Forelimb muscle (tissue), 1 donor: ENCODE data around the gene KLHL29. TPM values are rescaled to one million over a fixed set of nuclear protein-coding genes. Genes with fewer than 3 reads are reported as not detected.

Source experiments
- DNase-seq: peaks from one replicate; pipeline ENCODE4 v3.0.0-alpha.2; 2013; ENCODE audit warnings: low read depth
- polyA plus RNA-seq: library from polyadenylated mRNA; unstranded; fragments of 120-200 nt; gene quantifications from one replicate; pipeline ENCODE4 v1.2.1, GENCODE V29; 2013; ENCODE audit not compliant: insufficient read length

Gene KLHL29
- polyA plus RNA-seq, 1 donor, result 7.3 TPM

GRCh38 chr2:23592061-23592685 lies 207.2 kb downstream of the KLHL29 start:
- DNase-seq, result no peak

DNA sequence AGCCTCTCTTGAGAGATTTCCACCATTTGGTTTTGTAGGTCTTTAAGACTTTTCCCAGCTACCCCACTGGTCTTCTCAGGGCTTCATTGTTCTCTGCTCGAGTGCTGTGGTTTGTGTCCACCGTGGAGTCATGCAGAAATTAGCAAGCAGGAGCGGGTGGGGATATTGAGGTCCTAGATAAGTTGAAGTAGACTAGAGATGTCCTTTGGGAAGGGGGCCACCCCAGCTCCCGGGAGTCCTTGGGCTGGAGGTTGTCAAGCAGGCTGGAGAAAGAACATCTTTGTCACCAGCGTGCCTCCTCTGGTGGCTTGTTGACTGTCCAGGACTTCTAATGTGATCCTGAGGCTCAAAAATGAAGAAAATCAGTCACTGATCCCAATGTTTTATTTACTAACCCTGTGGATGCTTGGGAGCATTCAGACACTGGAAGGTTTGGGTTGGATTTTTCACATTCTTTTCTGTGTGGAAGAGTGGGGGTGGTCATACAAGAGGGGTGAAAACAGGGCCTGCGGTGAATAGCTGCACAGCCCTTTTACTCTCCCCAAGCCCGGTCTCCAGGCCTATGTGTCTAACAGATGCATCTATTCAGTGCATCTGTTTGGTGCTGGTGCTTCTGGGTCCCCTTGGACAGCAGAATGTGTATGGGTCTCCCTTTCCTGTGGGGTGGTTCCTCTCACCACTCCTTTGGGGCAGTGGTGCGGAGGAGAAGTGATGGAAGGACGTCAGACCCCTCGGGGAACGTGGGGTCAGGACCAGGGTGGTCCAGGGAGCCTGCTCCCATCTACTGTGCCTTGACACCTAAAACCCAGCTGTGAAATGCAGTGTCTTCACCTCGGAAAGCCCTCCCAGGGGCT lies 208.1 kb downstream of the KLHL29 start:
- DNase-seq, result no peak

DNA sequence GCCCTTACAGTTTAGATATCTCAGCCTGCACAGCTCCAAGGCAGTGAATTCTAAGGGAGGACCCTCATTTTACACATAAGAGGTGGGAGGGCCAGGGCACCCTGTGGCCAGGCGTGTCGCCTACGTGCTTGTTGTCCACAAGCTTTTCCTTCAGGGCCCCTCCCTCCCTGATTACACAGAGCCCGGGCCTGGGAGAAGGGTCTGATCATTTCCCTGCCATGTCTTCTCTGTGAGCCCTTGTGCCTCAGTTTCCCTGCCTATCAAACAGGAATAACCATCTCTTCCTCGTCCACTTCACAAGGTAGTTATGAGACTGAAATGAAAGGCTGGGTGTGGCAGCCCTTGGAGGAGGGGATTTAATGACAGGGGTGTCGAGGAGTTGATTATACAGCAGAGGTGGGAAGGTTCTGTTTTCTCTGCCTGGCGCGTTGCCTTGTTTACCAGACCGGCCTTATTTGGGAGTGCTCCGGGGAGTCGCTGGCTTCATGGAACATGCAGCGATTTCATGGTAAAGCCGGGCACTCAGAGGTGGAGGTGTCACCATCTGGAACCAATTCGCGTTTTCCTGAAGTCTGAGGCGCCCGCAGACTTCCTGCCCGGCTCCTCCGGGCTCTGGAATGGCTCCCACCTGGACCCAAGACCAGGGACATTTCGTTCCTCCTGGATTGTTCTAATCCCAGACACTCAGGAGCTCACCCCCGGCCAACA lies 208.9 kb downstream of the KLHL29 start:
- DNase-seq, result no peak

DNA sequence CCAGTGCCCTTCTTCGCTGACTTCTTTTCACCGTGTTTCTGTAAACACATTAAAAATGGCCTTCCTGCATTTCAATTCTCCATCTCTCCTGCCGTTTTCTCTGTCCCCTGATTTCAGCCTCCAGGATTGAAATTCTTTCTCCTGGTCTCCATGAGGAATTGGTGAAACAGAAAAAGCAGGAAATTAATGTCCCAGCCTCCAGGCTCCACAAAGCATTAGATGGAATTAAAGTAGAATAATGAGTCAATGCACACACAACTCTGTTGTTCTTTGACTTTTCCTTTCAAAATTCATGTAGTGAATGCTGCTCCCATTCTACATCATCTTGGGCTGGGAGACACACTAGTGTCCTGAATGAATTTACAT lies 209.5 kb downstream of the KLHL29 start:
- no peak for DNase-seq

- no peak for DNase-seq
Observed at GRCh38 chr2:23595021-23595420, 210.0 kb downstream of the KLHL29 start.

DNA sequence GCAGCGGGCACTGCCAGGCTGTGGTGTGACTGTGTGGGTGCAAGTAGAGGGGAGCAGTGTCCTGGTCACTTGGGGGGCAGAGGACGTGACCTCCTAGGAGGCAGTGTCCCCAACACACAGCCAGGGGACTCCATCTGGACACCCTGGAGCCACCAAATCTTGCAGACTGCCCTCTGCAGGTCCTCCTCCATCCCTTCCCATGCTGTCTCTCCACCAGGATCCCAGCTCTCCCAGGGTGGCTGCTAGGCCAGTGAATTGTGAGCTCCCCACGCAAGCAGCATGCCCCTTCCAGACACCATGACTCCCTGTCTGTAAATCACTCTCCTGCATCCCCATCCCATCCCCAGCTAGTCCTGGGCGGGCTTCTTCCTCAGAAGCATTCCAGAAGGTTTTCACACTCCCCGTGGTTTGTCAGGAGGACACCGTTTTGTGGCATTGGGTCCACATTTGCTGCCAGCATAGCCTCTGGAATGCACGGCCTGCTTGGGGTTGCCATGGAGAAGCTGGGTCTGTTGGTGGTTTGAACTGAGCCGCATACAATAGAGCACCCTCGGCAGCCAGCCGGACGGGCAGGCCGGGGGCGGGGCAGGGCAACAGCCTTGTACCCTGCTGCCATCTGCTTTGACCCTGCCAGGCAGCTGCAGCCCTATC lies 210.7 kb downstream of the KLHL29 start:
- no peak for DNase-seq

GRCh38 chr2:23596316-23596885 lies 211.4 kb downstream of the KLHL29 start:
- DNase-seq, result no peak

DNA sequence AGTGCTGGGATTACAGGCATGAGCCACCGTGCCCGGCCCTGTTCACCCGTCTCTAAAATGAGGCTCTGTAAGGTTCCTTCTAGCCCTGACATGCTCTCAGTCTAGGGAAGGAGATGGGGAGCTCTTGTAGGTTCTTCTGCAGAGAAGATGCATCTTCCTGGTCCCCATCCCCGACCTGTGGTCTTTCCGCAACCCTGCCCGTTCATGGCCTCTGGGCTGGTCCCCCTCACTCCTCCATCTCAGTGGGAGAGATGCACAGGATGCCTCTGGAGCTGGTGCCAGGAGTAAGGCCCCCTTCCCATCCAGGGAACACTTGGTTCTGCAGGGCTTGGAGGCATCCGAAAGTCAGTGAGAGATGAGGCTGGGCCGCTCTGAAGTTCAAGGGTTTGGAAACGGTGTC lies 212.7 kb downstream of the KLHL29 start:
- DNase-seq, result no peak

DNA sequence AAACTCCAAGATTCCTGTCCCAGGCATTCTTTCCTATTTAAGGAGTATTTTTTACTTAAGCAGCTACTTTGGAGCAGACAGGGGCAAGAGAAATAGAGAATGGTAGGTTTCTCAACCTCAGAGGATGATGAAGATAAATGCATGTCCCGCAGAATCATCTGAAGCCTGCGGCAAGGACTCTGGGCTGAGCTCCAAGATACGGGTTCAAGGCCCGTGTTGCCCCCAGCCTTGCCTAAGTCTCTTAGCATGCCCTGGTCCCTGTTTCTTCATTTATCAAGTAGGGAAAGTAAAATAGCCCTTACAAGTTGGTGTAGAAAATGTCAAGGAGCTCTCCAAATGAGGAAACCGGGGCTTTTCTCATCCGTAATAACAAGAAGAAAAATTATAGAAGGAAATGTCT lies 214.0 kb downstream of the KLHL29 start:
- DNase-seq, result no peak

GRCh38 chr2:23599667-23600066 lies 214.7 kb downstream of the KLHL29 start:
- DNase-seq, result no peak

DNA sequence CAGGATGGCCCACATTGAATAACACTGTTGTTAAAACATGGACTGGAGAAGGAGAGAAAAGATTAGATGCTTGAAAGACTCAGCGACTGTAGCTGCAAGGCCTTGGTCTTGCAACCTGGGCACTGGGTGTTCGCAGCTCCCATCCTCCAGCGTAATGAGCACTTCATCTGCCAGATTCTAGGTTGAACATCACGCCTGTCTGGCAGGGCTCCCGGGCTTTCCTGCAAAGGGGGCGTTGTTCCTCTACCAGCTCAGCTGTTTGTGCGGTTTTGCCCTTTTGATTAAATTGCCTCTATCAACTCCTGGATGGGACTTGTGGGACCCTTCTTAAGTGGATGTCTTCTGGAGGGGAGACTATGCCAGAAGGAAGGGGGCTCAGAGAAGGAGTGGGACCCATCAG lies 215.4 kb downstream of the KLHL29 start:
- DNase-seq, result no peak

DNA sequence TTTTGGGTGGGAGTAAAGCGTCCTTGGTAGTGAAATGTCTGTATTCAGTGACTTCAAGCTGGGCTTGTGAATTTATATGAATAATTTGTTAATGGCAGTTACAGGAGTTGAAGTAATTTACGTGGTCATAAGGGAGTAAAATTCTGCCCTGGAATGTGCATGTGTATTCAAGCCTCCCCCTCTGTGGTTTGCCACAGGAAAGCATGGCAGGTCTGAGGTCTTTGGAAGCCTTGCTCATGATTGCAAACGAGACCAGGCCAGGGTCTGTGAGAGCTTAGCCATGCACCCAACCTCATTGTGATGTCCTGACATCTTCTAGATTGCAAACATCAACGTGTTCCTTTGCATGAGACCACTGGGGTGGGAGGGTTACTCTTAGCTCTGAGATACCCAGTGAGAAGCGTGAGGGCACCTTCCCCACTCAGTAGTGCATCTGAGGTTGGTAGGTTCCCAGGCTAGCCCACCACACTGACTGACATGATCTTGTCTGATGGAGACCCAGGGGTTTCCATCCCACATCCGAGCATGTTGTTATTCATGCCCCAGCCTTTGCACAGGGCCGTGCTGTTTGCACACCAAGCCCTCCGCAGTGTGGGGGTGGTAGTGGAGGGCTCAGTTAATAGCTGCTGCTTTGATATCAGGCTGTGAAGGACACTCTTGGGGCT lies 216.5 kb downstream of the KLHL29 start:
- DNase-seq, result no peak

DNA sequence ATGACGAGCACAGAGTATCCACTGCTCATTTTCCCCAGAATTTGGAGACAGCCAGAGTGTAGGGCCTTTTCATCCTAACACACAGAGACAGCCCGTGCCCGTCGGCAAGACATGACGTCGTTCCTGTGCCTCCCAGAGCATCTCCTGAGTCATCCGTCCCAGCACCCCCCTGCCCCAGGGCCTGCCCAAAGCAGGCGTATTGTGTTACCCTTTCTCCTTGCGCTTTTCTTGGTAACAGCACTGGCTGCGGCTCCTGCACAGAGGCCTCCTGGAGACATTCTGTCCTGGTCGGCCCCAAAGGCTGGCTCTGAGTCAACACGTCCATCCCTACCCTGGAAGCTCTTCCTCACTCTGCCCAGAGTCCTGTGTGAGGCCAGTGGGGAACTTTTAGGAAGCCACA lies 217.1 kb downstream of the KLHL29 start:
- DNase-seq, result no peak

DNA sequence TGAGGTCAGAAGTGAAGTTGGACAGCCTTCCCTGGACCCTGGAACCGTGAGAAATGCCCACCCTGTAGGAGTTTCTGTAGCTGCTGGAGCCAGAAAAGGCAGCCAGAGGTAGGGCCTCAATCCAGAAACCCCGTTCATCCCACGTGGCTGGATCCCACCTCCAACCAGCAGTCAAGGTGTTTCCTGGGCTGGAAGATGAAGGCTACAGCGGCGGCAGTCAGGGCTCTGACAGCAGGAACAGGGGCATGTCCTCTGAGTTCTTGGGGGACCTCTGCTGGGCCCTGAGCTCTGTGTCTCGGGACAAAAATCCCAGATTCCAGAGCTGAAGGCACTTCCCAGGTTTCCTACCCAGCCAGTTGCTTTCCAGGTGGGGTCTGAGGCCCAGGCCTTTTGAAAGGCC lies 218.2 kb downstream of the KLHL29 start:
- DNase-seq, result no peak

GRCh38 chr2:23603581-23603980 lies 218.6 kb downstream of the KLHL29 start:
- no peak for DNase-seq

GRCh38 chr2:23604731-23605130 lies 219.8 kb downstream of the KLHL29 start:
- DNase-seq, result no peak

DNA sequence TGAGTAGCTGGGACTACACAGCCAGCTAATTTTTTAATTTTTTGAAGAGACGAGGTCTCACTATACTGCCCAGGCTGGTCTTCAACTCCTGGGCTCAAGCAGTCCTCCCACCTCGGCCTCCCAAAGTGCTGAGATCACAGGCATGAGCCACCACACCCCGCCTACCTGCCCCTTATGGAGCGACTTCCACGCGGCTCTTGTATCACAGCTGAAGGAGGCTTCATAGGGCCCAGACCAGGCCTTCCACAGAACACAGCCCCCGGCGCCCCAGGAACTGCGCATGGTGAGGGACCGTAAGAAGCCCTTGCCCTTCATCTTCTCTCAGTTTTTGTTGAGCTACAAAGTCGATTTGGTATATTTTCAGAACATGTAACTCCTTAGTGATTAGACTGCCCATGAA lies 220.3 kb downstream of the KLHL29 start:
- no peak for DNase-seq

DNA sequence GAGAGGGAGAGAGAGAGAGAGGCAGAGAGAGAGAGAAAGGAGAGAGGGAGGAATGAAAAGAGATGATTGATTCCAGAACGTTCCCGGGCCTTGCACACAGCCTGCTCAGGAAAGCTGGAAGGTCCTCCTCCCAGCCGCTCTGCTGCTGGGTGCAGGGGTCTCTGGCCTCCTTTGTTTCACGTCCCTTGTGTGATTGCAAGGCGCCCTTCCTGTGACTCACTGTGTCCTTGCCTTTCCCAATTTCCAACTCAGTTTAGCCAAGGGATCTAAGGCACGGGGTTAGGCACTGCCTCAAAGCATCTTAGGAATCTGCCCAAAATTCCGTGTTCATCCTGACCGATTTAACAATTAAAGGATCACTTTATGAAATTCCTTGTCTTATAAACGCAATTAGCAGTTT lies 221.2 kb downstream of the KLHL29 start:
- no peak for DNase-seq

- DNase-seq, result no peak
Observed at GRCh38 chr2:23606968-23607367, 222.0 kb downstream of the KLHL29 start.

GRCh38 chr2:23607925-23608324 lies 222.9 kb downstream of the KLHL29 start:
- no peak for DNase-seq

DNA sequence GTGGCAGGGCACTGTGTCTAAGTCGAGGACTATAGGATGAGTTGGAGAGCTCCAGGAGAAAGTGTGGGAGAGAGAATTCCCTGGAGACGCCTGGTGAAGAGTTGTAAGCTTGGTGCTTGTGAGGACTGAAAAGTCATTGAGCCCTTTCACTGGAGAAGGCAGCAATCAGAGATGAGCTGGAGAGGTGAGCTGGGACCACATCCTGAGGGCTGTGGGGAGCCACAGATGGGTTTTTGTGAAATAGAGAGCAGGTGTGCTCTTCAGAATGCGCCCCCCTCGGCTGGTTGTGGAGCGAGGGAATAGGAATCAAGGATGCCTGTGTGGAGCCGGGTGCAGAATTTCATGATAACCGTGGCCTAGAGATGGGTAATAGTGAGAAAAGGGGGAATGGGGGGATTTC lies 224.3 kb downstream of the KLHL29 start:
- no peak for DNase-seq
